Activated T-cell treated with anti-CD3 and anti-CD28 coated beads, Interleukin-2, amount 50 U/mL, for 24 hours (primary cell): ENCODE measurements around the gene TCP1.
A peak's percentile ranks its signal among the peaks of the same experiment; 100 is the strongest.
"Not testable (repeated sequence)": the region's sequence is repeated elsewhere in the genome, so short reads cannot be mapped to it uniquely, and the experiment has no call there.

Source experiments
- DNase-seq: peaks from one replicate; pipeline ENCODE4 v3.0.0-alpha.2; 2020
- H3K27ac Mint-ChIP-seq: 2 replicates; pipeline ENCODE4 v1.8.0; 2020; ENCODE audit warnings: mild to moderate bottlenecking, mixed read lengths
- H3K27me3 Mint-ChIP-seq: 2 replicates; pipeline ENCODE4 v1.8.0; 2020; ENCODE audit warnings: mixed read lengths
- H3K36me3 Mint-ChIP-seq: 2 replicates; pipeline ENCODE4 v1.8.0; 2020; ENCODE audit warnings: low read depth, mixed read lengths
- H3K4me1 Mint-ChIP-seq: 2 replicates; pipeline ENCODE4 v1.8.0; 2020; ENCODE audit warnings: low read depth, mixed read lengths
- H3K4me3 Mint-ChIP-seq: 2 replicates; pipeline ENCODE4 v1.8.0; 2020; ENCODE audit warnings: mild to moderate bottlenecking, moderate library complexity, mixed read lengths
- H3K9me3 Mint-ChIP-seq: 2 replicates; pipeline ENCODE4 v1.8.0; 2020; ENCODE audit warnings: mixed read lengths

Gene TCP1

DNA sequence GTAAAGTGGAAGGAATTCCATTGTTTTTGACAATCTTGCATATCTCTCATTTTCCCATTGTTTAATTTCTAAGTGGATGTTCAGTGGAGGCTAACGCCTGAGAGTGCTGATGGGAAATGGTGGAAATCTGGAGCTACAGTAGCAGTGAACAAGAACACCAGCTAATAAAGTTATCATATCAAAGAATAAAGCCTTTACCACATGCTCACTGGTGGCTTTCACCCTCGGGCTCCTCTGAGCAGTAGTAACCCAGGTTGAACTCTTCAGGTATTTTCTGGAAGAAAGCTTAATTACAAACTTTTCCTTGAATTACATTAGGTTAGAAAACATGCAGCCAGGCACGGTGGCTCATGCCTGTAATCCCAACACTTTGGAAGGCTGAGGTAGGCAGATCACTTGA lies 38.0 kb downstream of the TCP1 start:
- DNase-seq, result no peak
- Mint-ChIP-seq H3K27ac (peak overlapping the region; percentile 63), H3K9me3 (no peaks in the 10 kb centered on the region), H3K36me3 (peaks cover 96% of the 10 kb centered on the region), H3K4me1 (peaks cover 15% of the 10 kb centered on the region), H3K4me3 (no peak overlapping the region), H3K27me3 (no peaks in the 10 kb centered on the region)

DNA sequence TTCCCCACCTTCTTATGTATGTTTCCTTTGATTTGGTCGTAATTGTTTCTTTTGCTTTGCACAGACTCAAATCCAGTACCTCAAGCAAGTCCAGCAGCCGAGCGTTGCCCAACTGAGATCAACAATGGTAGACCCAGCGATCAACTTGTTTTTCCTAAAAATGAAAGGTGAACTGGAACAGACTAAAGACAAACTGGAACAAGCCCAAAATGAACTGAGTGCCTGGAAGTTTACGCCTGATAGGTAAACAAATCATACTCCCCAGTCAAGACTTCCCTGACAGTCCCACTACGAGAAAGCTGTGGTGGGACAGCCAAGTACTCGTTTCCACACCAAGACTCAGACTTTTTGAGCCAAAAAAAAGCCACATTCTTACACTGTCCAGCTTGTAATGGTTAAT lies 41.3 kb downstream of the TCP1 start:
- H3K27ac Mint-ChIP-seq, result peak overlapping the region; percentile 61
- not testable (repeated sequence) for H3K9me3 Mint-ChIP-seq, DNase-seq, H3K27me3 Mint-ChIP-seq, H3K4me3 Mint-ChIP-seq
- peaks cover 20% of the 10 kb centered on the region for H3K4me1 Mint-ChIP-seq
- H3K36me3 Mint-ChIP-seq, result peaks cover 96% of the 10 kb centered on the region

DNA sequence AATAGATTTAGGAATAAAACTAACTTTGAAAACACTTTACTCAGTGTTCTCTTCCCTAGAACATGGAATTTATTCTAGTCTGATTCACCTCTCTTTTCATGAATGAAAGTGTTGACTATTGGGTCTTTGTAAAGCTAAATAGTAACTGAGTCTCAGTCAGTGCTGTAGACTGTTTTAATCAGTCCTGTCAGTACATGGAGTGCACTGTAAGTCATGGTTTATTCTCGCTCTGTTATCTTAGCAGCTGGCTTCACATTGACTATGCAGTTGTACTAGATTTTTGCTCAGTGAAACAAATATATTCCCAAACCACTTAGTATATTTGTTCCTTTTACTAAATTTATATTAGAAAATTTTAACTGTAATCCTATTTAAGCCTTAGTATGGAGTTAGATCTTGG lies 42.6 kb downstream of the TCP1 start:
- Mint-ChIP-seq H3K27ac (peak overlapping the region; percentile 22), H3K4me3 (no peak overlapping the region), H3K36me3 (peaks cover 96% of the 10 kb centered on the region), H3K27me3 (no peaks in the 10 kb centered on the region), H3K9me3 (no peaks in the 10 kb centered on the region), H3K4me1 (peaks cover 21% of the 10 kb centered on the region)
- no peak for DNase-seq

DNA sequence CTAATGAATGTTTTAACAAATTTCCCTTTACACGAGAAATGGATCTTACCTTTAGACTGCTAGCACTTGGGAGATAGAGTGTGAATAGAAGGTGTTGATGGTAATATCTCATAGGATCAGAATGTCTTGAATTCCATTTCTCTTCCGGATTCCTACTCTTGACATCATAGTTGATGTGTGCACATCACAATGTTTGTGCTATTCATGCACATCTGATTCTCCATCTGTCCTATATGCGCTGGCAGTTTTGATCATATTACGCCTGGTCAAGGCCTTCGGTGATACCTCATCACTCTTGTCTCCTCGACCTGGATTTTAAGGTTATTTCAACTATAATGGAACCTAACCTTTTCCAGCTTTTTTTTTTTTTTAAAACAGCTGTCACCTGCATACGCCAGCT lies 44.3 kb downstream of the TCP1 start:
- peaks cover 29% of the 10 kb centered on the region for H3K4me1 Mint-ChIP-seq
- no peak for DNase-seq
- peak overlapping the region; percentile 84 for H3K27ac Mint-ChIP-seq
- peaks cover 98% of the 10 kb centered on the region for H3K36me3 Mint-ChIP-seq
- H3K9me3 Mint-ChIP-seq, result no peaks in the 10 kb centered on the region
- H3K4me3 Mint-ChIP-seq, result no peak overlapping the region
- no peaks in the 10 kb centered on the region for H3K27me3 Mint-ChIP-seq

DNA sequence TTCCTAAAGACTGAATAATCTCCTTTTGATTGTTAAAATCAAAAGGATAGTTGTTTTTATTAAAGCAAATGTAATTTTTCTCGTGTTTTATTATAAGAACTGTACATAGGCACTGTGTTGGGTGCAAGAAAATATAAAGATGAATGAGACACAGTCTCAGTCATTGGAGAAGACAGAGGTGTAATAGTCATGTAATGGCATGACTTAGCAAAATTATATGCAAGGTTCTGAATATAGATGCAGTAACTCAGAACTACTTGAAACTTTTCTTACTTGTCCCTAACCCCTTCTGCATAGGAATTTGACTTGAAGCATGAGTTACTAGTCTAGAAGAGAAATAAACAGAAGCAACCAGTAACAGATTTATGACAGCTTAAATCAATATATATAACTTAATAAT lies 47.2 kb downstream of the TCP1 start:
- Mint-ChIP-seq H3K4me3 (no peak overlapping the region), H3K27me3 (no peaks in the 10 kb centered on the region), H3K9me3 (no peaks in the 10 kb centered on the region), H3K4me1 (peaks cover 40% of the 10 kb centered on the region), H3K27ac (peak overlapping the region; percentile 76), H3K36me3 (peaks cover 96% of the 10 kb centered on the region)
- no peak for DNase-seq

DNA sequence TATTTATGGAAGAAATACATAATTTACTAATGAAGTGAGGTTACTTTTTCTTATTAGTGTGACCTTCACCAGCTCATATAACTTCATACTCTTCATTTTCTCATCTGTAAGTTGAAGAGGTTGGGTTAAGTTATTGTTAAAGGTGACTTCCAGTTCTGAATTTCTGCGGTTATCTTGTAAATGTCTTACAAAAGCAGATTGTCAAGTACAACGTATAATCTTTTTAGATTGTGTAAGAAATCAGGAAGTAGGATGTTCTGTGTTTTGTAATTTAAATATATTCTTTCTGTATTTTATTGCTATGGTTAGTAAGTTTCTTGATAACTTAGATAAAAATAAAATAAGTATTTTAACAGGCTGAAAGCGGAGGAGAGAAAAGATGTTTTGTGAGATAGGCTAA lies 50.1 kb downstream of the TCP1 start:
- peak overlapping the region; percentile 59 for H3K27ac Mint-ChIP-seq
- no peak for DNase-seq
- peaks cover 81% of the 10 kb centered on the region for H3K36me3 Mint-ChIP-seq
- no peaks in the 10 kb centered on the region for H3K9me3 Mint-ChIP-seq
- no peak overlapping the region for H3K4me3 Mint-ChIP-seq
- H3K4me1 Mint-ChIP-seq, result peaks cover 41% of the 10 kb centered on the region
- H3K27me3 Mint-ChIP-seq, result no peaks in the 10 kb centered on the region

DNA sequence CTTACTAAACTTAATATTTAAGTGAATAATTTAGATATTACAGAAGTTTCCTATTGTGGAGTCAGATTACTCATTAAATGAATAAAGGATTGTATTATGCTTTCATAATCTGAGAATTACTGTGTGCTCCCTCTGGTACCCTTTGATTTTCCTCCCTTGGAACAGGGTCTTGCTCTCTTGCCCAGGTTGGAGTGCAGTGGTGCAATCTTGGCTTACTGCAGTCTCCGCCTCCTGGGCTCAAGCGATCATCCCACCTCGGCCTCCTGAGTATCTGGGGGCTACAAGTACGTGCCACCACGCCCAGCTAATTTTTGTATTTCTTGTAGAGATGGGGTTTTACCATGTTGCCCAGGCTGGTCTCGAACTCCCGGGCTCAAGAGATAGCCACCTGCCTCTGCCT lies 52.5 kb downstream of the TCP1 start:
- Mint-ChIP-seq H3K9me3 (no peaks in the 10 kb centered on the region), H3K36me3 (peaks cover 77% of the 10 kb centered on the region), H3K27me3 (no peaks in the 10 kb centered on the region), H3K4me1 (peaks cover 60% of the 10 kb centered on the region), H3K4me3 (no peak overlapping the region), H3K27ac (peak overlapping the region; percentile 40)
- DNase-seq, result no peak

DNA sequence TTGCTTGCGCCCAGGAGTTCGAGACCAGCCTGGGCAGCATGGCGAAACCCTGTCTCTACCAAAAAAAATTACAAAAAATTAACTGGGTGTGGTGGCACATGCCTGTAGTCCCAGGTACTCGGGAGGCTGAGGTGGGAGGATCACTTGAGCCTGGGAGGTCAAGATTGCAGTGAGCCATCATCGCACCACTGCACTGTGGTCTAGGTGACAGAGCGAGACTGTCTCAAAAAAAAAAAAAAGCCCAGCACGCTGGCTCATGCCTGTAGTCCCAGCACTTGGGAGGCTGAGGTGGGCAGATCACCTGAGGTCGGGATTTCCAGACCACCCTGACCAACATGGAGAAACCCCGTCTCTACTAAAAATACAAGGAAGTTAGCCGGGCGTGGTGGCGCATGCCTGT lies 56.0 kb downstream of the TCP1 start:
- H3K27ac Mint-ChIP-seq, result peak overlapping the region; percentile 66
- peaks cover 77% of the 10 kb centered on the region for H3K36me3 Mint-ChIP-seq
- peaks cover 73% of the 10 kb centered on the region for H3K4me1 Mint-ChIP-seq
- not testable (repeated sequence) for DNase-seq, H3K9me3 Mint-ChIP-seq, H3K27me3 Mint-ChIP-seq, H3K4me3 Mint-ChIP-seq

DNA sequence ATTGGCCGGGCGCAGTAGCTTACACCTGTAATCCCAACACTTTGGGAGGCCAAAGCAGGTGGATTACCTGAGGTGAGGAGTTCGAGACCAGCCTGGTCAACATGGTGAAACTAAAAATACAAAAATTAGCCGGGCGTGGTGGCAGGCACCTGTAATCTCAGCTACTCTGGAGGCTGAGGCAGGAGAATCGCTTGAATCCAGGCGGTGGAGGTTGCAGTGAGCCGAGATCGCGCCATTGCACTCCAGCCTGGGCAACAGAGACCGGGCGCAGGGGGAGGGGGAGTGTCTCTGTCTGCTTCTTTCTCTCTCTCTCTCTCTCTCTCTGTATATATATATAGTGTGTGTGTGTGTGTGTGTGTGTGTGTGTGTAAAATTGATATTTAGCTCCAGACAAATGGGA lies 56.9 kb downstream of the TCP1 start:
- not testable (repeated sequence) for H3K27me3 Mint-ChIP-seq, H3K9me3 Mint-ChIP-seq, DNase-seq
- peaks cover 66% of the 10 kb centered on the region for H3K4me1 Mint-ChIP-seq
- peak overlapping the region; percentile 78 for H3K27ac Mint-ChIP-seq
- peak overlapping the region; percentile 12 for H3K4me3 Mint-ChIP-seq
- peaks cover 75% of the 10 kb centered on the region for H3K36me3 Mint-ChIP-seq

DNA sequence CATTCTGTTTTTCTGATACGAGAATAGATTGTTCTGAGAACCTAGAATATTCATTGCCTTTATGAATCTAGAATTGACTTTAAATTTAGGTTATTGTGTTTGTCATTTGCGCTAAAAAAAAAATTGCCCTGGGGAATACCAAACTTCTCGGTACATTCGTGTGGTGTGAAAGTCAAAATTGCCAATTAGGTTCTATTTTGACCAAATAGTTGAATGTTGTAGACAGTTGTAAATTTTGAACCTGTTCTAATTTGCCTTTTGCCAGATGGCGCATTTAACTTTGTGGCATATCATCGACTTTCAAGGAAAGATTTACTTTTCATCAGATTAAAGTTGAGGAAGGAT lies 59.1 kb downstream of the TCP1 start:
- DNase-seq, result no peak
- no peaks in the 10 kb centered on the region for H3K9me3 Mint-ChIP-seq
- H3K4me3 Mint-ChIP-seq, result peak overlapping the region; percentile 96
- H3K4me1 Mint-ChIP-seq, result peaks cover 67% of the 10 kb centered on the region
- no peaks in the 10 kb centered on the region for H3K27me3 Mint-ChIP-seq
- peaks cover 74% of the 10 kb centered on the region for H3K36me3 Mint-ChIP-seq
- peak overlapping the region; percentile 79 for H3K27ac Mint-ChIP-seq

DNA sequence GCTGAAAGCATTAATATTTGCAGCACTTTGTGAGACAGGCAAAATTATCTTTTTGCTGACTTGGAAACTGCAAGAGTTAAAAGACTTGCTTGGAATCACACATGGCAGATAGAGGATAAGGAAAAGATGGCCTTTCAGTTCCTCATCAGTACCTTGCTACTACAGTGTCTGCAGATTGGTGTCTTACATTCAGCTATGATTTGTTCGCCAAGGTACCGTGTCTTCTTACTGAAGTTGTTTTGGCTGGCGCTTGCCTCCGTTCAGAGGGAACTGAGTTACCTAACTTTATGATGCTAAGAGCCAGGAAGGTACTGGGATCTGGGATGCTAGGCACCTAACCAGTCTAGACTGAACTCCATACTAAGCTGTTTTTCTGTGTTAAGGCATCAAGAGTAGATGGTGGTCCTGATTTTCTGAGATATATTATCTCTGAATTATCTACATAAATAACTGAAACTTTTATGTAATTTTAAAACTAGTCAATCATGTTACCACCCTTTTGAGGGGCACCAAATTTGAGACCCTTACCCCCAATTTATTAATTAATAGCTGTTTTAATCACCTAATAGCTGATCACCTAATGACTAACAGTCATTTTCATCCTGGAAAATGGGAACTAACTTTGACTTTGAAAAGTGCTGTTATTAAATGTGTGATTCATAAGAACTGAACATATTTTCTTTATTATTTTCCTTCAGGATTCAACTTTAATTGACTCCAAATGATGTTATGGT lies 59.6 kb downstream of the TCP1 start:
- Mint-ChIP-seq H3K4me1 (peaks cover 67% of the 10 kb centered on the region), H3K36me3 (peaks cover 74% of the 10 kb centered on the region), H3K9me3 (no peaks in the 10 kb centered on the region), H3K27me3 (no peaks in the 10 kb centered on the region), H3K27ac (peak overlapping the region; percentile 93), H3K4me3 (peak overlapping the region; percentile 96)
- DNase-seq, result no peak

DNA sequence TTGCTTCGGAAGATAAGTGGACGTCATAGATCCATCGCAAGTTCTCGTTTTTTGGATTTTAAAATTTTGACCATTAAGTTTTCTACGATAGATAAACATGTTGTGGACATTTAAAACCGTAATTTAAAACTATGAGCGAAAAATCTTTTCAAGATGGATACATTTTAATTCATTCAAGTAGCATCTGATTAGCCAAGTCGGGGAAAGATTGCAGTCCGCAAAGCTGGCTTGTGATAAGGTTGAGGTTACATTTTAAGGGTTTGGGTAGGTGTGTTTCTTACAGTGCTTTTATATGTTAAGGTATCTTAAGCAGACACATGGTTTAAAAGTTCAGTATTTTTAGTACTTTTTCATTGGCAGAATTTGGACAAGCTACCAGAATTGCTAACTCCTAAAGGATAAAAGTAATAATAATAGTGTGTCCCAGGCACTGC lies 60.9 kb downstream of the TCP1 start:
- Mint-ChIP-seq H3K4me1 (peaks cover 63% of the 10 kb centered on the region), H3K4me3 (peak overlapping the region; percentile 96), H3K27me3 (no peaks in the 10 kb centered on the region), H3K27ac (peak overlapping the region; percentile 93), H3K9me3 (no peaks in the 10 kb centered on the region), H3K36me3 (peaks cover 75% of the 10 kb centered on the region)
- DNase-seq, result no peak
